Ovary (tissue), 3 donors: Measurements from ENCODE around the gene LGALS7.
A peak's percentile ranks its signal among the peaks of the same experiment; 100 is the strongest.

Source experiments
- CTCF ChIP-seq, 3 donors: fragments of 450-650 bp in 2 of 3; fragments of 200-600 bp in 1 of 3; IDR thresholded peaks; one replicate each; pipeline versions ENCODE4 v1.5.1 to v1.8.0; 2016 to 2022; ENCODE audit warnings: antibody characterized with exemption in 3 of 3, mild to moderate bottlenecking in 1 of 3
- EP300 ChIP-seq: sonication (generic); formaldehyde crosslinking; IDR thresholded peaks from one replicate; pipeline ENCODE4 v1.6.1; 2017; ENCODE audit warnings: antibody characterized with exemption
- donor health status: DM: no; HTN: no; CAD: no.

GRCh38 chr19:38729653-38730469 lies 43.5 kb downstream of the LGALS7 start:
- TF ChIP-seq EP300 (no peak), CTCF (IDR thresholded peaks at IDR 0.05) (peak; percentile 38 to 56 (median 53))
